ENCODE measurements around the gene MB21D2. TPM values are rescaled to one million over a fixed set of nuclear protein-coding genes. Genes with fewer than 3 reads are reported as not detected.
"Not testable (repeated sequence)": the region's sequence is repeated elsewhere in the genome, so short reads cannot be mapped to it uniquely, and the experiment has no call there.

Gene MB21D2
- total and polyA plus RNA-seq, 7 donors: 1.2 to 7.8 (median 5.8) TPM

- no peaks in the 10 kb centered on the region for H3K9me3 ChIP-seq
- H3K27me3 ChIP-seq: no peaks in the 10 kb centered on the region
- no peak overlapping the region for H3K4me3 ChIP-seq
- intact Hi-C loops (cut with DNase I): no loop called here
- peak in 2 of 4 donors; percentile 8 to 18 for TF ChIP-seq POLR2AphosphoS5 (IDR thresholded peaks at IDR 0.05)
- TF ChIP-seq POLR2A (IDR thresholded peaks at IDR 0.05): no peak
- TF ChIP-seq EP300 (IDR thresholded peaks at IDR 0.05): no peak
- TF ChIP-seq CTCF (IDR thresholded peaks at IDR 0.05): no peak
- DNase-seq: peak; percentile 78
- 10 to 49% methylated on average over 5 of the region's 5 CpGs for WGBS, 2 donors
- H3K36me3 ChIP-seq: no peaks in the 10 kb centered on the region
- H3K27ac ChIP-seq: no peak overlapping the region
- peaks cover 0 to 34% (median 29%) of the 10 kb centered on the region in 4 donors for H3K4me1 ChIP-seq
These were observed 65.8 kb downstream of the MB21D2 start for GRCh38 chr3:192851821-192852372.

GRCh38 chr3:192850451-192850981 lies 67.1 kb downstream of the MB21D2 start:
- Histone ChIP-seq H3K9me3 (no peaks in the 10 kb centered on the region), H3K36me3 (no peaks in the 10 kb centered on the region), H3K4me1 (peaks cover 0 to 34% (median 29%) of the 10 kb centered on the region in 4 donors), H3K27ac (no peak overlapping the region), H3K27me3 (no peaks in the 10 kb centered on the region), H3K4me3 (no peak overlapping the region)
- TF ChIP-seq EP300 (IDR thresholded peaks at IDR 0.05) (no peak), CTCF (IDR thresholded peaks at IDR 0.05) (no peak), POLR2A (IDR thresholded peaks at IDR 0.05) (no peak), POLR2AphosphoS5 (IDR thresholded peaks at IDR 0.05) (no peak)
- DNase-seq: no peak
- intact Hi-C loops (cut with DNase I): no loop called here
- 15 to 66% methylated on average over 14 of the region's 14 CpGs for WGBS, 2 donors

- H3K9me3 ChIP-seq; H3K27ac ChIP-seq; DNase-seq; H3K27me3 ChIP-seq; intact Hi-C loops (cut with DNase I); H3K36me3 ChIP-seq; H3K4me3 ChIP-seq: not testable (repeated sequence)
- 82 to 92% methylated on average over 11 of the region's 11 CpGs for WGBS, 2 donors
- H3K4me1 ChIP-seq: peaks cover 0 to 34% (median 29%) of the 10 kb centered on the region in 4 donors
These were observed 67.8 kb downstream of the MB21D2 start for GRCh38 chr3:192849821-192850220.

GRCh38 chr3:192848371-192849233 lies 69.1 kb downstream of the MB21D2 start:
- intact Hi-C loops (cut with DNase I): no loop called here
- no peak for TF ChIP-seq POLR2AphosphoS5 (IDR thresholded peaks at IDR 0.05)
- no peak for TF ChIP-seq POLR2A (IDR thresholded peaks at IDR 0.05)
- no peak for TF ChIP-seq EP300 (IDR thresholded peaks at IDR 0.05)
- TF ChIP-seq CTCF (IDR thresholded peaks at IDR 0.05): no peak
- Histone ChIP-seq H3K9me3 (no peaks in the 10 kb centered on the region), H3K4me1 (peaks cover 0 to 38% (median 29%) of the 10 kb centered on the region in 4 donors), H3K36me3 (no peaks in the 10 kb centered on the region), H3K27ac (peak overlapping the region in 2 of 4 donors; percentile 0 to 22), H3K27me3 (no peaks in the 10 kb centered on the region), H3K4me3 (no peak overlapping the region)
- no peak for DNase-seq
- 85 to 87% methylated on average over 11 of the region's 11 CpGs for WGBS, 2 donors

GRCh38 chr3:192847941-192848340 lies 69.7 kb downstream of the MB21D2 start:
- no peak for TF ChIP-seq CTCF (IDR thresholded peaks at IDR 0.05)
- TF ChIP-seq POLR2A (IDR thresholded peaks at IDR 0.05): no peak
- no peak for TF ChIP-seq POLR2AphosphoS5 (IDR thresholded peaks at IDR 0.05)
- no peak for TF ChIP-seq EP300 (IDR thresholded peaks at IDR 0.05)
- no peaks in the 10 kb centered on the region for H3K36me3 ChIP-seq
- no peak for DNase-seq
- no peaks in the 10 kb centered on the region for H3K9me3 ChIP-seq
- H3K4me1 ChIP-seq: peaks cover 0 to 43% (median 29%) of the 10 kb centered on the region in 4 donors
- no peaks in the 10 kb centered on the region for H3K27me3 ChIP-seq
- 63 to 82% methylated on average over 3 of the region's 3 CpGs for WGBS, 2 donors
- H3K27ac ChIP-seq: peak overlapping the region in 2 of 4 donors; percentile 0 to 22
- intact Hi-C loops (cut with DNase I): no loop called here
- no peak overlapping the region for H3K4me3 ChIP-seq
